Measurements from ENCODE around the gene PPFIA1.

PPFIA1 gene

GRCh38 chr11:70352601-70353000 lies 82.1 kb downstream of the PPFIA1 start:
- ChIA-PET CTCF (no interaction called here), POLR2A (no interaction called here)
- DNase-seq (ENCODE audit: extremely low spot score): no peak
- no peak for TF ChIP-seq ARNT (IDR thresholded peaks at IDR 0.05)
- TF ChIP-seq BHLHE40 (IDR thresholded peaks at IDR 0.05; ENCODE audit: borderline replicate concordance): no peak
- TF ChIP-seq HDGF (IDR thresholded peaks at IDR 0.05; ENCODE audit: borderline replicate concordance): no peak
- TF ChIP-seq SUZ12 (IDR thresholded peaks at IDR 0.05): no peak
- TF ChIP-seq FOXA1 (IDR thresholded peaks at IDR 0.05): no peak
- TF ChIP-seq ZNF384 (IDR thresholded peaks at IDR 0.05): no peak
- TF ChIP-seq LEF1 (IDR thresholded peaks at IDR 0.05; ENCODE audit: borderline replicate concordance): no peak
- TF ChIP-seq TARDBP (IDR thresholded peaks at IDR 0.05): no peak
- no peak for TF ChIP-seq ELF4 (IDR thresholded peaks at IDR 0.05)

GRCh38 chr11:70353329-70353728 lies 82.8 kb downstream of the PPFIA1 start:
- TF ChIP-seq FOXM1 (IDR thresholded peaks at IDR 0.05; ENCODE audit: borderline replicate concordance): no peak
- no peak for TF ChIP-seq FOXK2 (IDR thresholded peaks at IDR 0.05)
- no peak for TF ChIP-seq CTBP1 (IDR thresholded peaks at IDR 0.05; ENCODE audit: borderline replicate concordance)
- no peak for TF ChIP-seq TARDBP (IDR thresholded peaks at IDR 0.05)
- TF ChIP-seq BHLHE40 (IDR thresholded peaks at IDR 0.05; ENCODE audit: borderline replicate concordance): no peak
- TF ChIP-seq ZNF384 (IDR thresholded peaks at IDR 0.05): no peak
- no peak for TF ChIP-seq L3MBTL2 (conservative IDR thresholded peaks at IDR 0.05)
- TF ChIP-seq LEF1 (IDR thresholded peaks at IDR 0.05; ENCODE audit: borderline replicate concordance): no peak
- TF ChIP-seq NFRKB (IDR thresholded peaks at IDR 0.05): no peak
- no peak for TF ChIP-seq SUZ12 (IDR thresholded peaks at IDR 0.05)
- no peak for TF ChIP-seq PKNOX1 (IDR thresholded peaks at IDR 0.05)
- no peak for TF ChIP-seq ARNT (IDR thresholded peaks at IDR 0.05)
- no peak for TF ChIP-seq HDGF (IDR thresholded peaks at IDR 0.05; ENCODE audit: borderline replicate concordance)
- TF ChIP-seq ELF4 (IDR thresholded peaks at IDR 0.05): no peak
- TF ChIP-seq SP1 (IDR thresholded peaks at IDR 0.05): no peak
- TF ChIP-seq FOXA1 (IDR thresholded peaks at IDR 0.05): no peak
- CTCF ChIA-PET: no interaction called here
- POLR2A ChIA-PET: no interaction called here
- no peak for DNase-seq (ENCODE audit: extremely low spot score)

GRCh38 chr11:70353900-70354568 lies 83.5 kb downstream of the PPFIA1 start:
- POLR2A ChIA-PET: no interaction called here

GRCh38 chr11:70354629-70355028 lies 84.1 kb downstream of the PPFIA1 start:
- ChIA-PET POLR2A (no interaction called here), CTCF (no interaction called here)
- TF ChIP-seq L3MBTL2 (conservative IDR thresholded peaks at IDR 0.05) (no peak), ZNF384 (IDR thresholded peaks at IDR 0.05) (no peak), ARNT (IDR thresholded peaks at IDR 0.05) (no peak), FOXM1 (IDR thresholded peaks at IDR 0.05; ENCODE audit: borderline replicate concordance) (no peak), PKNOX1 (IDR thresholded peaks at IDR 0.05) (no peak), ELF4 (IDR thresholded peaks at IDR 0.05) (no peak), HDGF (IDR thresholded peaks at IDR 0.05; ENCODE audit: borderline replicate concordance) (no peak), SUZ12 (IDR thresholded peaks at IDR 0.05) (no peak), LEF1 (IDR thresholded peaks at IDR 0.05; ENCODE audit: borderline replicate concordance) (no peak), FOXA1 (IDR thresholded peaks at IDR 0.05) (no peak), SP1 (IDR thresholded peaks at IDR 0.05) (no peak), NFRKB (IDR thresholded peaks at IDR 0.05) (no peak), TARDBP (IDR thresholded peaks at IDR 0.05) (no peak), FOXK2 (IDR thresholded peaks at IDR 0.05) (no peak), CTBP1 (IDR thresholded peaks at IDR 0.05; ENCODE audit: borderline replicate concordance) (no peak), BHLHE40 (IDR thresholded peaks at IDR 0.05; ENCODE audit: borderline replicate concordance) (no peak)
- DNase-seq (ENCODE audit: extremely low spot score): no peak

More at GRCh38 chr11:70353900-70354568, 83.5 kb downstream of the PPFIA1 start:
- TF ChIP-seq FOXK2 (IDR thresholded peaks at IDR 0.05): no peak
- TF ChIP-seq HDGF (IDR thresholded peaks at IDR 0.05; ENCODE audit: borderline replicate concordance): no peak
- no peak for TF ChIP-seq SUZ12 (IDR thresholded peaks at IDR 0.05)
- TF ChIP-seq PKNOX1 (IDR thresholded peaks at IDR 0.05): no peak
- no peak for TF ChIP-seq FOXM1 (IDR thresholded peaks at IDR 0.05; ENCODE audit: borderline replicate concordance)
- TF ChIP-seq L3MBTL2 (conservative IDR thresholded peaks at IDR 0.05): no peak
- no peak for TF ChIP-seq LEF1 (IDR thresholded peaks at IDR 0.05; ENCODE audit: borderline replicate concordance)
- no peak for TF ChIP-seq ELF4 (IDR thresholded peaks at IDR 0.05)
- TF ChIP-seq CTBP1 (IDR thresholded peaks at IDR 0.05; ENCODE audit: borderline replicate concordance): no peak
- TF ChIP-seq TARDBP (IDR thresholded peaks at IDR 0.05): no peak
- TF ChIP-seq SP1 (IDR thresholded peaks at IDR 0.05): no peak
- no peak for TF ChIP-seq FOXA1 (IDR thresholded peaks at IDR 0.05)
- TF ChIP-seq ZNF384 (IDR thresholded peaks at IDR 0.05): no peak
- no peak for TF ChIP-seq ARNT (IDR thresholded peaks at IDR 0.05)
- no peak for TF ChIP-seq NFRKB (IDR thresholded peaks at IDR 0.05)
- no peak for TF ChIP-seq BHLHE40 (IDR thresholded peaks at IDR 0.05; ENCODE audit: borderline replicate concordance)
- no peak for DNase-seq (ENCODE audit: extremely low spot score)
- CTCF ChIA-PET: no interaction called here

- POLR2A ChIA-PET: no interaction called here
- DNase-seq (ENCODE audit: extremely low spot score): no peak
- no peak for TF ChIP-seq FOXM1 (IDR thresholded peaks at IDR 0.05; ENCODE audit: borderline replicate concordance)
- TF ChIP-seq NFRKB (IDR thresholded peaks at IDR 0.05): no peak
- no peak for TF ChIP-seq PKNOX1 (IDR thresholded peaks at IDR 0.05)
- no peak for TF ChIP-seq BHLHE40 (IDR thresholded peaks at IDR 0.05; ENCODE audit: borderline replicate concordance)
- no peak for TF ChIP-seq L3MBTL2 (conservative IDR thresholded peaks at IDR 0.05)
- TF ChIP-seq SUZ12 (IDR thresholded peaks at IDR 0.05): no peak
- CTCF ChIA-PET: no interaction called here
Observed at GRCh38 chr11:70358753-70359152, 88.3 kb downstream of the PPFIA1 start.

Data from HEK293T (cell line).